Measurements from ENCODE around the gene ENTR1. TPM values are rescaled to one million over a fixed set of nuclear protein-coding genes. Genes with fewer than 3 reads are reported as not detected.

The ENTR1 gene
- total and polyA plus RNA-seq, 10 of the 15 experiments (the other 5 are each of a cell fraction or from before 2014, with no cell fraction given): 8.2 to 96.4 (median 41.1) TPM

GRCh38 chr9:136430588-136431234 lies 20.3 kb upstream of the ENTR1 start (continued):
- TF ChIP-seq SPI1 (IDR thresholded peaks at IDR 0.05; ENCODE audit: borderline replicate concordance, insufficient read depth, low read depth, low read length) (no peak), RB1 (IDR thresholded peaks at IDR 0.05; ENCODE audit: borderline replicate concordance) (no peak), CHD4 (IDR thresholded peaks at IDR 0.05) (no peak)

DNA sequence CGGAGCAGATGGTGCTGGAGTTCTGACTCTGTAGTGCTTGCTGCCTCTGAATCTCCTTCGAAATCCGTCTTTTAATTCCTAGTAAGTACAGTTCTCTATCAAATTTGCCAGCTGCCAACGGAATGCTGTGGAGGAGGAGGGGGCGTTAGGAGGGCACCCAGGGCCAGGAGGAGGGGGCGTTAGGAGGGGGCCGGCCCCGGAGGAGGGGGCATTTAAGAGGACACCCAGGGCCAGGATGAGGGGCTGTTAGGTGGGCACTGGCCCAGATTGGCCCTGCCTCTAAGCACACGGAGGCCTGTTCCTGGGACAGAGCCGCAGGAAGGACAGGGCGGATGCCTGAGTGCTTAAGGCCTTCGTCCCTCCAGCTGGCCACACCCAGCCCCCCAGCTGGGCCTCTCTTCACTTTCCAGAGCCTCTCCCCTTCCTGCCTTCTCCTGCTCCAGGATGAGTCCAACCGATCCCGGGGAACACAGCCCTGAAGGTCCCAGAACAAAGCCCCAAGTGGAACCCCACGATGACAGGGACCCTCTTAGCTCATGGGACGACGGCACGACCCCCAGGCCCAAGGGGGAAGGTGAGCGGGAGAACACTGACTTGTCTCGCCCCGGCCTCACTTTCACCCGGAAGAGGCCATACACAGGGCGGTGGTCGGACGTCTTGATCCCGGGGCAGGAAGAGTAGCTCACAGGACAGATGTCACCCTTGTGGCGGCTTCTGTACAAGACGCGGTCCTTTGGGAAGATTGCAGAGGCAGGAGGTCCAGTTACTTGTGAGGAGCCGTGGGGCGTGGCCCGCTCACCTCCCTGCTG lies 19.5 kb upstream of the ENTR1 start:
- ATAC-seq (no peak), DNase-seq (ENCODE audit: low read depth, low spot score) (no peak), FAIRE-seq (no peak)
- Histone ChIP-seq H3K36me3 (ENCODE audit: control insufficient read depth in 2 of 2, insufficient read depth in 2 of 2, low read length in 1 of 2) (peaks cover 0 to 11% of the 10 kb centered on the region in 2 experiments; a peak in 3 of 4 replicates), H3K27me3 (replicated peaks in 1 of 2; ENCODE audit: control insufficient read depth in 2 of 2, insufficient read depth in 2 of 2, low read length in 1 of 2) (no peaks in the 10 kb centered on the region), H3K9ac (ENCODE audit: control insufficient read depth, insufficient read depth, low read length) (no peak overlapping the region), H3K79me2 (ENCODE audit: control insufficient read depth, insufficient read depth, low read length) (peaks cover under 1% of the 10 kb centered on the region; the same call in 1 of the 2 replicates), H3K4me1 (ENCODE audit: control insufficient read depth, insufficient read depth, low read length) (no peaks in the 10 kb centered on the region), H3K9me3 (replicated peaks; ENCODE audit: control insufficient read depth, insufficient read depth, low read length) (no peaks in the 10 kb centered on the region), H3K4me3 (no peak overlapping the region), H3K27ac (ENCODE audit: control insufficient read depth, insufficient read depth) (no peak overlapping the region), H3K4me2 (ENCODE audit: control insufficient read depth, insufficient read depth) (no peak overlapping the region), H2AFZ (ENCODE audit: control insufficient read depth, low read depth, low read length) (no peak overlapping the region), H4K20me1 (ENCODE audit: control insufficient read depth, insufficient read depth) (no peaks in the 10 kb centered on the region)
- BruUV-seq (replicated peaks): no TSS peak
- ChIA-PET SMC1A (ENCODE audit: uncharacterized antibody, unreplicated experiment) (no interaction called here), CTCF (no interaction called here), POLR2A (no interaction called here), RAD21 (ENCODE audit: unreplicated experiment) (no interaction called here)
- in situ Hi-C loops (cut with MboI) (no loop called here), intact Hi-C loops (cut with micrococcal nuclease; ENCODE audit: unreplicated experiment) (no loop called here)
- 92% methylated on average over 32 of the region's 32 CpGs for WGBS (ENCODE audit: insufficient coverage, insufficient replicate concordance, low lambda C conversion rate, missing lambda C conversion rate)
- TF ChIP-seq CREM (IDR thresholded peaks at IDR 0.05; ENCODE audit: low read depth) (no peak), SP1 (IDR thresholded peaks at IDR 0.05; ENCODE audit: low read depth, low read length) (no peak), ZNF274 (IDR thresholded peaks at IDR 0.05; ENCODE audit: insufficient read depth, insufficient read length) (no peak), KAT2A (conservative IDR thresholded peaks at IDR 0.05; ENCODE audit: control insufficient read depth, low read depth, low read length) (no peak), EED (IDR thresholded peaks at IDR 0.05; ENCODE audit: low read depth) (no peak), NFXL1 (IDR thresholded peaks at IDR 0.05; ENCODE audit: borderline replicate concordance) (no peak), EZH2 (IDR thresholded peaks at IDR 0.05; ENCODE audit: borderline replicate concordance, control insufficient read depth, low read depth, low read length) (no peak)
- TF ChIP-seq, protein P1, sequence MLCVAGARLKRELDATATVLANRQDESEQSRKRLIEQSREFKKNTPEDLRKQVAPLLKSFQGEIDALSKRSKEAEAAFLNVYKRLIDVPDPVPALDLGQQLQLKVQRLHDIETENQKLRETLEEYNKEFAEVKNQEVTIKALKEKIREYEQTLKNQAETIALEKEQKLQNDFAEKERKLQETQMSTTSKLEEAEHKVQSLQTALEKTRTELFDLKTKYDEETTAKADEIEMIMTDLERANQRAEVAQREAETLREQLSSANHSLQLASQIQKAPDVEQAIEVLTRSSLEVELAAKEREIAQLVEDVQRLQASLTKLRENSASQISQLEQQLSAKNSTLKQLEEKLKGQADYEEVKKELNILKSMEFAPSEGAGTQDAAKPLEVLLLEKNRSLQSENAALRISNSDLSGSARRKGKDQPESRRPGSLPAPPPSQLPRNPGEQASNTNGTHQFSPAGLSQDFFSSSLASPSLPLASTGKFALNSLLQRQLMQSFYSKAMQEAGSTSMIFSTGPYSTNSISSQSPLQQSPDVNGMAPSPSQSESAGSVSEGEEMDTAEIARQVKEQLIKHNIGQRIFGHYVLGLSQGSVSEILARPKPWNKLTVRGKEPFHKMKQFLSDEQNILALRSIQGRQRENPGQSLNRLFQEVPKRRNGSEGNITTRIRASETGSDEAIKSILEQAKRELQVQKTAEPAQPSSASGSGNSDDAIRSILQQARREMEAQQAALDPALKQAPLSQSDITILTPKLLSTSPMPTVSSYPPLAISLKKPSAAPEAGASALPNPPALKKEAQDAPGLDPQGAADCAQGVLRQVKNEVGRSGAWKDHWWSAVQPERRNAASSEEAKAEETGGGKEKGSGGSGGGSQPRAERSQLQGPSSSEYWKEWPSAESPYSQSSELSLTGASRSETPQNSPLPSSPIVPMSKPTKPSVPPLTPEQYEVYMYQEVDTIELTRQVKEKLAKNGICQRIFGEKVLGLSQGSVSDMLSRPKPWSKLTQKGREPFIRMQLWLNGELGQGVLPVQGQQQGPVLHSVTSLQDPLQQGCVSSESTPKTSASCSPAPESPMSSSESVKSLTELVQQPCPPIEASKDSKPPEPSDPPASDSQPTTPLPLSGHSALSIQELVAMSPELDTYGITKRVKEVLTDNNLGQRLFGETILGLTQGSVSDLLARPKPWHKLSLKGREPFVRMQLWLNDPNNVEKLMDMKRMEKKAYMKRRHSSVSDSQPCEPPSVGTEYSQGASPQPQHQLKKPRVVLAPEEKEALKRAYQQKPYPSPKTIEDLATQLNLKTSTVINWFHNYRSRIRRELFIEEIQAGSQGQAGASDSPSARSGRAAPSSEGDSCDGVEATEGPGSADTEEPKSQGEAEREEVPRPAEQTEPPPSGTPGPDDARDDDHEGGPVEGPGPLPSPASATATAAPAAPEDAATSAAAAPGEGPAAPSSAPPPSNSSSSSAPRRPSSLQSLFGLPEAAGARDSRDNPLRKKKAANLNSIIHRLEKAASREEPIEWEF (IDR thresholded peaks at IDR 0.05; ENCODE audit: insufficient replicate concordance, low read depth, low read length): no peak
- TF ChIP-seq, protein P2, sequence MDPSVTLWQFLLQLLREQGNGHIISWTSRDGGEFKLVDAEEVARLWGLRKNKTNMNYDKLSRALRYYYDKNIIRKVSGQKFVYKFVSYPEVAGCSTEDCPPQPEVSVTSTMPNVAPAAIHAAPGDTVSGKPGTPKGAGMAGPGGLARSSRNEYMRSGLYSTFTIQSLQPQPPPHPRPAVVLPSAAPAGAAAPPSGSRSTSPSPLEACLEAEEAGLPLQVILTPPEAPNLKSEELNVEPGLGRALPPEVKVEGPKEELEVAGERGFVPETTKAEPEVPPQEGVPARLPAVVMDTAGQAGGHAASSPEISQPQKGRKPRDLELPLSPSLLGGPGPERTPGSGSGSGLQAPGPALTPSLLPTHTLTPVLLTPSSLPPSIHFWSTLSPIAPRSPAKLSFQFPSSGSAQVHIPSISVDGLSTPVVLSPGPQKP (IDR thresholded peaks at IDR 0.05; ENCODE audit: low read depth, low read length): no peak

Measured in GM12878 (cell line).